ENCODE data around the gene CERK. TPM values are rescaled to one million over a fixed set of nuclear protein-coding genes. Genes with fewer than 3 reads are reported as not detected.

Gene CERK
- total RNA-seq, 1 experiment from 2014 or later = 30.9 TPM

DNA sequence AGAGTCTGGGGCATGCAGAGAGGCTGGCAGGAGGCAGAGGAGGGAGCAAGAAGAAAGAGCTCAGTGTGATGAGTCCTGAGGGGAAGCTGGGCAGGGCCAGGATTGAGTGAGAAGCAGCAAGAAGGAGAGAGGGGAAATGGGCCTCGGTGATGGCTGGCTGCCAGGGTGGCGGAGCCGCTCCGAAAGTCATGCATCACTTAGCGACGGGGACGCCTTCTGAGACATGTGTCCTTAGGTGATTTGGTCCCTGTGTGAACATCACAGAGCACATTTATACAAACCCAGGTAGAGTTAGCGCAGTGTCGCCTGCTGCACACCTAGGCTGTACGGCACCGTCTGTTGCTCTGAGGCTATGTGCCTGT is 39.5 kb upstream of the CERK start:
- no TSS peak for BruUV-seq (replicated peaks)
- intact Hi-C loops (cut with micrococcal nuclease; ENCODE audit: unreplicated experiment) = no loop called here

GRCh38 chr22:46776876-46777608 is 39.0 kb upstream of the CERK start:
- CTCF ChIA-PET = no interaction called here
- no peak for ATAC-seq
- in situ Hi-C loops (cut with HindIII; ENCODE audit: low pct_unique_long_range_greater_than_20kb, low sequenced_read_pairs) = no loop called here

More for the DNA sequence above, 39.5 kb upstream of the CERK start:
- ATAC-seq = no peak
- no peaks in the 10 kb centered on the region for H3K36me3 ChIP-seq (ENCODE audit: control insufficient read depth, insufficient read depth, low read length)
- H3K4me1 ChIP-seq (ENCODE audit: control insufficient read depth, insufficient read depth, low read length) = peaks cover 56% of the 10 kb centered on the region
- TF ChIP-seq TCF7L2 (IDR thresholded peaks at IDR 0.05; ENCODE audit: low read depth, low read length) (no peak), CTCF (IDR thresholded peaks at IDR 0.05) (no peak), REST (IDR thresholded peaks at IDR 0.05; ENCODE audit: insufficient read depth in 1 of 2, low read depth in 2 of 2, low read length in 1 of 2) (no peak)
- in situ Hi-C loops (cut with HindIII; ENCODE audit: low pct_unique_long_range_greater_than_20kb, low sequenced_read_pairs) = no loop called here
- no peaks in the 10 kb centered on the region for H3K9me3 ChIP-seq (ENCODE audit: control insufficient read depth, insufficient read depth, low read depth, low read length)
- no peak for DNase-seq (ENCODE audit: low read depth, low spot score)
- no peak overlapping the region for H3K27ac ChIP-seq (ENCODE audit: low read length)
- ChIA-PET POLR2A (no interaction called here), CTCF (no interaction called here)
- H3K4me3 ChIP-seq (ENCODE audit: low read depth in 2 of 2, low read length in 2 of 2) = no peak overlapping the region
- no peaks in the 10 kb centered on the region for H3K27me3 ChIP-seq (ENCODE audit: control insufficient read depth, insufficient read depth, low read length)

More at GRCh38 chr22:46776876-46777608, 39.0 kb upstream of the CERK start:
- H3K27me3 ChIP-seq (ENCODE audit: control insufficient read depth, insufficient read depth, low read length) = no peaks in the 10 kb centered on the region
- POLR2A ChIA-PET = no interaction called here
- H3K36me3 ChIP-seq (ENCODE audit: control insufficient read depth, insufficient read depth, low read length) = no peaks in the 10 kb centered on the region
- intact Hi-C loops (cut with micrococcal nuclease; ENCODE audit: unreplicated experiment) = no loop called here
- no peak overlapping the region for H3K4me3 ChIP-seq (ENCODE audit: low read depth in 2 of 2, low read length in 2 of 2)
- peaks cover 56% of the 10 kb centered on the region for H3K4me1 ChIP-seq (ENCODE audit: control insufficient read depth, insufficient read depth, low read length)
- peak overlapping the region; percentile 61; the same call in 1 of the 2 replicates for H3K27ac ChIP-seq (ENCODE audit: low read length)
- TF ChIP-seq TCF7L2 (IDR thresholded peaks at IDR 0.05; ENCODE audit: low read depth, low read length) (no peak), CTCF (IDR thresholded peaks at IDR 0.05) (no peak), SIN3A (IDR thresholded peaks at IDR 0.05; ENCODE audit: borderline replicate concordance, insufficient read depth, low read depth, low read length) (no peak), REST (IDR thresholded peaks at IDR 0.05; ENCODE audit: insufficient read depth in 1 of 2, low read depth in 2 of 2, low read length in 1 of 2) (no peak), POLR2AphosphoS5 (IDR thresholded peaks at IDR 0.05; ENCODE audit: low read depth, low read length) (no peak)
- H3K9me3 ChIP-seq (ENCODE audit: control insufficient read depth, insufficient read depth, low read depth, low read length) = no peaks in the 10 kb centered on the region
- BruUV-seq (replicated peaks) = no TSS peak
- DNase-seq (ENCODE audit: low read depth, low spot score) = no peak
